ENCODE measurements around the gene CWH43. TPM values are rescaled to one million over a fixed set of nuclear protein-coding genes. Genes with fewer than 3 reads are reported as not detected.

Gene CWH43
- total and polyA plus RNA-seq, 2 donors (not counting 1 experiment from before 2014, with no cell fraction given) = not detected

- Mint-ChIP-seq H3K9me3 (ENCODE audit: insufficient read depth) (no peaks in the 10 kb centered on the region), H3K4me3 (no peak overlapping the region), H3K27ac (no peak overlapping the region), H3K27me3 (peaks cover 10% of the 10 kb centered on the region), H3K4me1 (no peaks in the 10 kb centered on the region)
- H3K9ac ChIP-seq (ENCODE audit: low read length) = no peak overlapping the region
- TF ChIP-seq EZH2 (IDR thresholded peaks at IDR 0.05; ENCODE audit: borderline replicate concordance, insufficient read depth, low read depth, low read length, poor library complexity, severe bottlenecking) (no peak), CTCF (IDR thresholded peaks at IDR 0.05) (no peak)
- DNase-seq = no peak
- no peaks in the 10 kb centered on the region for H3K9me3 ChIP-seq (ENCODE audit: control extremely low read depth in 1 of 3, control insufficient read depth in 2 of 3, insufficient read depth in 1 of 3, low read length in 2 of 3)
- no peaks in the 10 kb centered on the region for H3K27me3 ChIP-seq (replicated peaks in 1 of 4; ENCODE audit: control extremely low read depth in 1 of 4, control insufficient read depth in 3 of 4, insufficient read depth in 4 of 4, low read length in 3 of 4)
- POLR2A ChIA-PET = no interaction called here
- H3K27ac ChIP-seq (ENCODE audit: low read length in 2 of 2) = no peak overlapping the region
- intact Hi-C loops (cut with micrococcal nuclease) = loop anchor here (10.0 kb wide), 1 partner anchor 652 kb away; no protein-coding TSS in a partner anchor
- no peaks in the 10 kb centered on the region for H3K36me3 ChIP-seq (replicated peaks in 1 of 2; ENCODE audit: control extremely low read depth in 1 of 2, control insufficient read depth in 1 of 2, extremely low read depth in 1 of 2, insufficient read depth in 2 of 2, low read length in 1 of 2)
- ATAC-seq (ENCODE audit: low read depth) = no peak
- CTCF ChIA-PET = interaction anchor here (2.3 kb wide), 1 partner anchor 388 kb away, joined by 12 read pairs; no protein-coding TSS in a partner anchor
- H4K20me1 ChIP-seq (ENCODE audit: control insufficient read depth, insufficient read depth, low read length, poor library complexity, severe bottlenecking) = no peaks in the 10 kb centered on the region
- H3K4me1 ChIP-seq (ENCODE audit: control insufficient read depth in 2 of 2, insufficient read depth in 2 of 2, low read length in 2 of 2) = no peaks in the 10 kb centered on the region
- H2AFZ ChIP-seq (ENCODE audit: insufficient read depth, low read depth, low read length, poor library complexity, severe bottlenecking) = no peak overlapping the region
- H3K4me3 ChIP-seq (ENCODE audit: control extremely low read depth in 1 of 5, extremely low read depth in 1 of 5, insufficient read depth in 1 of 5, low read depth in 2 of 5, low read length in 4 of 5) = no peak overlapping the region
- H3K79me2 ChIP-seq (ENCODE audit: control insufficient read depth, insufficient read depth, low read length) = no peaks in the 10 kb centered on the region
- H3K4me2 ChIP-seq (replicated peaks; ENCODE audit: low read depth, low read length, poor library complexity, severe bottlenecking) = no peak overlapping the region
These were observed 19.0 kb upstream of the CWH43 start for GRCh38 chr4:48967101-48967500.

GRCh38 chr4:48967631-48968030 lies 18.4 kb upstream of the CWH43 start:
- Histone ChIP-seq H3K4me2 (replicated peaks; ENCODE audit: low read depth, low read length, poor library complexity, severe bottlenecking) (no peak overlapping the region), H3K4me3 (ENCODE audit: control extremely low read depth in 1 of 5, extremely low read depth in 1 of 5, insufficient read depth in 1 of 5, low read depth in 2 of 5, low read length in 4 of 5) (no peak overlapping the region), H3K27me3 (replicated peaks in 1 of 4; ENCODE audit: control extremely low read depth in 1 of 4, control insufficient read depth in 3 of 4, insufficient read depth in 4 of 4, low read length in 3 of 4) (no peaks in the 10 kb centered on the region), H3K9me3 (ENCODE audit: control extremely low read depth in 1 of 3, control insufficient read depth in 2 of 3, insufficient read depth in 1 of 3, low read length in 2 of 3) (no peaks in the 10 kb centered on the region), H2AFZ (ENCODE audit: insufficient read depth, low read depth, low read length, poor library complexity, severe bottlenecking) (no peak overlapping the region), H3K27ac (ENCODE audit: low read length in 2 of 2) (no peak overlapping the region), H3K4me1 (ENCODE audit: control insufficient read depth in 2 of 2, insufficient read depth in 2 of 2, low read length in 2 of 2) (no peaks in the 10 kb centered on the region), H3K9ac (ENCODE audit: low read length) (no peak overlapping the region), H3K79me2 (ENCODE audit: control insufficient read depth, insufficient read depth, low read length) (no peaks in the 10 kb centered on the region), H3K36me3 (replicated peaks in 1 of 2; ENCODE audit: control extremely low read depth in 1 of 2, control insufficient read depth in 1 of 2, extremely low read depth in 1 of 2, insufficient read depth in 2 of 2, low read length in 1 of 2) (no peaks in the 10 kb centered on the region), H4K20me1 (ENCODE audit: control insufficient read depth, insufficient read depth, low read length, poor library complexity, severe bottlenecking) (no peaks in the 10 kb centered on the region)
- no peaks in the 10 kb centered on the region for H3K9me3 Mint-ChIP-seq (ENCODE audit: insufficient read depth)
- ChIA-PET POLR2A (no interaction called here), CTCF (interaction anchor here (0.6 to 2.3 kb wide), 3 partner anchors 383 to 389 kb away, joined by 3 to 12 read pairs (median 3); no protein-coding TSS in a partner anchor)
- no peak overlapping the region for H3K4me3 Mint-ChIP-seq
- intact Hi-C loops (cut with micrococcal nuclease) = loop anchor here (10.0 kb wide), 1 partner anchor 653 kb away; no protein-coding TSS in a partner anchor
- no peaks in the 10 kb centered on the region for H3K4me1 Mint-ChIP-seq
- no peak overlapping the region for H3K27ac Mint-ChIP-seq
- no peak for TF ChIP-seq CTCF (IDR thresholded peaks at IDR 0.05)
- TF ChIP-seq EZH2 (IDR thresholded peaks at IDR 0.05; ENCODE audit: borderline replicate concordance, insufficient read depth, low read depth, low read length, poor library complexity, severe bottlenecking) = no peak
- ATAC-seq (ENCODE audit: low read depth) = no peak
- WGBS (ENCODE audit: insufficient coverage) = 100% methylated on average over 1 of the region's 1 CpG
- DNase-seq = no peak
- peaks cover 11% of the 10 kb centered on the region for H3K27me3 Mint-ChIP-seq
